HepG2 (cell line): ENCODE results near the gene TTC39C. TPM values are rescaled to one million over a fixed set of nuclear protein-coding genes. Genes with fewer than 3 reads are reported as not detected.
A peak's percentile ranks its signal among the peaks of the same experiment; 100 is the strongest.

ENCODE experiments used
- ATAC-seq: fragments of 200-7000 bp; cut with Tn5 transposase; 3 replicates; pipeline ENCODE4 v1.9.1; 2020; ENCODE audit warnings: mild to moderate bottlenecking, moderate library complexity
- Bru-seq: library from RNA; stranded (reverse); fragments of 400-500 nt; gene quantifications from one replicate; lab custom pipeline; 2021; lab: Mats Ljungman, UMichigan
- BruChase-seq, 2 experiments: library from RNA; stranded (reverse); fragments of 400-500 nt; gene quantifications; one replicate each; lab custom pipeline; 2021; lab: Mats Ljungman, UMichigan
- BruUV-seq: library from RNA; stranded (reverse); fragments of 400-500 nt; replicated peaks from 2 replicates; lab custom pipeline; 2021; lab: Mats Ljungman, UMichigan
- CTCF ChIA-PET: fragments of 300-600 bp; formaldehyde crosslinking; extraction: SDS; loops from one replicate; lab custom pipeline; 2021; ENCODE audit warnings: low total read pairs, inconsistent platforms, low intra/inter-chr PET ratio; lab: Yijun Ruan, JAX
- POLR2A ChIA-PET: fragments of 350-600 bp; sonication (Branson Sonifier 250); formaldehyde crosslinking; loops from one replicate; lab custom pipeline; 2020; ENCODE audit warnings: antibody characterized with exemption, inconsistent platforms; lab: Yijun Ruan, JAX
- DNase-seq: peaks from one replicate; pipeline ENCODE4 v3.0.0-alpha.2; 2015; ENCODE audit warnings: low spot score
- FAIRE-seq: peaks from 3 replicates; lab custom pipeline; 2011; peaks lifted over from hg19 to GRCh38; lab: Jason Lieb, UNC
- H2AFZ ChIP-seq: one replicate; pipeline ENCODE4 v1.6.1; 2011; ENCODE audit warnings: low read length, inconsistent platforms
- H3K27ac ChIP-seq: fragments of 300-600 bp; 3 replicates; pipeline ENCODE4 v1.8.0; 2011; ENCODE audit warnings: mixed run types, mild to moderate bottlenecking, mixed read lengths, low read length, inconsistent platforms; ENCODE audit not compliant: insufficient read depth; ENCODE audit errors: extremely low read length
- H3K27me3 ChIP-seq, 2 experiments: fragments of 200-600 bp in 1 of 2; 2 replicates in 1 of 2; 3 replicates in 1 of 2; pipeline versions ENCODE4 v1.6.0 to v1.8.0; 2011; ENCODE audit warnings: low read length in 2 of 2, mild to moderate bottlenecking in 2 of 2, moderate library complexity in 2 of 2, inconsistent platforms in 1 of 2; ENCODE audit not compliant: insufficient read depth in 2 of 2, control insufficient read depth in 1 of 2
- H3K36me3 ChIP-seq, 2 experiments: fragments of 200-600 bp in 1 of 2; replicated peaks in 1 of 2; 2 replicates in 1 of 2; 3 replicates in 1 of 2; pipeline versions ENCODE4 v1.5.1 to v1.8.0; 2011; ENCODE audit warnings: low read length in 2 of 2, inconsistent platforms in 1 of 2; ENCODE audit not compliant: insufficient read depth in 2 of 2, control insufficient read depth in 1 of 2
- H3K4me1 ChIP-seq: 2 replicates; pipeline ENCODE4 v1.5.1; 2012; ENCODE audit warnings: low read length, inconsistent platforms; ENCODE audit not compliant: insufficient read depth
- H3K4me2 ChIP-seq: 2 replicates; pipeline ENCODE4 v1.6.0; 2011; ENCODE audit warnings: low read depth, low read length, inconsistent platforms
- H3K4me3 ChIP-seq, 3 experiments: fragments of 200-600 bp in 1 of 3; sonication (generic), shearing (Covaris generic) in 1 of 3; replicated peaks in 1 of 3; 2 replicates each; pipeline ENCODE4 v1.5.1; 2011 to 2016; ENCODE audit warnings: low read length in 3 of 3, inconsistent platforms in 2 of 3, low read depth in 2 of 3, mild to moderate bottlenecking in 2 of 3, control low read depth in 1 of 3, mixed read lengths in 1 of 3; ENCODE audit not compliant: insufficient read depth in 1 of 3
- H3K79me2 ChIP-seq: one replicate; pipeline ENCODE4 v1.6.1; 2011; ENCODE audit warnings: low read length, inconsistent platforms; ENCODE audit not compliant: insufficient read depth
- H3K9ac ChIP-seq: 2 replicates; pipeline ENCODE4 v1.6.0; 2011; ENCODE audit warnings: mild to moderate bottlenecking, low read depth, low read length, inconsistent platforms; ENCODE audit not compliant: insufficient read depth
- H3K9me3 ChIP-seq: 2 replicates; pipeline ENCODE4 v1.5.1; 2012; ENCODE audit warnings: mild to moderate bottlenecking, low read length
- H4K20me1 ChIP-seq: 2 replicates; pipeline ENCODE4 v1.6.0; 2011; ENCODE audit warnings: inconsistent platforms, mild to moderate bottlenecking, low read length, moderate library complexity; ENCODE audit not compliant: insufficient read depth
- ARNTL ChIP-seq: sonication (generic); formaldehyde crosslinking; IDR thresholded peaks from 2 replicates; pipeline ENCODE4 v1.4.0; 2020; ENCODE audit warnings: mild to moderate bottlenecking, missing genetic modification reagents
- HNRNPLL ChIP-seq: fragments of 200-400 bp; formaldehyde crosslinking; IDR thresholded peaks from 2 replicates; pipeline ENCODE4 v1.6.1; 2017; ENCODE audit warnings: mild to moderate bottlenecking, low read depth, low read length; ENCODE audit not compliant: poor library complexity, severe bottlenecking
- HOXD1 ChIP-seq: sonication (generic); formaldehyde crosslinking; IDR thresholded peaks from 2 replicates; pipeline ENCODE4 v1.5.0; 2020; ENCODE audit warnings: missing genetic modification reagents
- KLF6 ChIP-seq: IDR thresholded peaks from 2 replicates; pipeline ENCODE4 v1.8.0; 2016; ENCODE audit warnings: missing biosample characterization, missing genetic modification reagents
- MEIS1 ChIP-seq: sonication (generic); formaldehyde crosslinking; IDR thresholded peaks from 2 replicates; pipeline ENCODE4 v1.9.0; 2021; ENCODE audit warnings: mild to moderate bottlenecking, missing genetic modification reagents, moderate library complexity, borderline replicate concordance
- PCBP2 ChIP-seq: fragments of 200-400 bp; formaldehyde crosslinking; optimal IDR thresholded peaks from 2 replicates; pipeline ENCODE3; 2018; ENCODE audit warnings: low read length, low read depth; ENCODE audit not compliant: poor library complexity, severe bottlenecking
- SNRNP70 ChIP-seq: fragments of 200-400 bp; formaldehyde crosslinking; IDR thresholded peaks from 2 replicates; pipeline ENCODE4 v1.6.1; 2017; ENCODE audit warnings: mild to moderate bottlenecking, low read depth, low read length, moderate library complexity
- ZFYVE20 ChIP-seq: sonication (generic); formaldehyde crosslinking; IDR thresholded peaks from 2 replicates; pipeline ENCODE4 v1.8.0; 2023; ENCODE audit warnings: low read depth, mild to moderate bottlenecking, moderate library complexity, missing genetic modification reagents, borderline replicate concordance
- ZNF274 ChIP-seq: sonication (generic); formaldehyde crosslinking; IDR thresholded peaks from 2 replicates; pipeline ENCODE4 v1.5.1; 2020; ENCODE audit warnings: mild to moderate bottlenecking, missing genetic modification reagents
- ZNF382 ChIP-seq: sonication (generic); formaldehyde crosslinking; IDR thresholded peaks from 2 replicates; pipeline ENCODE4 v1.5.0; 2020; ENCODE audit warnings: missing genetic modification reagents, mild to moderate bottlenecking, borderline replicate concordance
- ZNF567 ChIP-seq: sonication (generic); formaldehyde crosslinking; IDR thresholded peaks from 2 replicates; pipeline ENCODE4 v1.8.1; 2023; ENCODE audit warnings: mild to moderate bottlenecking, missing genetic modification reagents, borderline replicate concordance
- WGBS: methylation state at CpG from one replicate; pipeline ENCODE4 v1.1.6; 2017; ENCODE audit warnings: low lambda C conversion rate; 5-methylcytosine and 5-hydroxymethylcytosine counted together
- in situ Hi-C: cut with HindIII; loops from 2 replicates; pipeline ENCODE4 v1.10.0; 2017; ENCODE audit warnings: low pct_unique_long_range_greater_than_20kb; ENCODE audit not compliant: extremely low pct_ligation_motif_present
- intact Hi-C: fragments of 100-400 bp; cut with micrococcal nuclease; formaldehyde crosslinking; loops from one replicate; pipeline ENCODE4 v1.10.0; 2022; ENCODE audit not compliant: unreplicated experiment
- long read RNA-seq, 2 experiments: library from RNA in 1 of 2; library from polyadenylated mRNA in 1 of 2; stranded (forward) in 1 of 2; unstranded in 1 of 2; transcript quantifications; one replicate each; pipeline ENCODE4 v2.0.0, GENCODE V29; 2019 to 2022
- polyA minus RNA-seq, 3 experiments: library from RNA; depleted of rRNA, polyadenylated mRNA; stranded (reverse); fragments of >200 nt; gene quantifications; 2 replicates each; pipeline ENCODE4 v1.2.3, GENCODE V29; 2011; ENCODE audit warnings: low replicate concordance in 1 of 3
- polyA plus RNA-seq, 8 experiments: library from polyadenylated mRNA; depleted of rRNA in 3 of 8; stranded (reverse) in 7 of 8; unstranded in 1 of 8; fragments of >200 nt; fragmentation: Illumina TruSeq in 4 of 8; extraction: Trizol in 4 of 8; gene quantifications; 2 replicates each; pipeline versions ENCODE4 v1.2.1 to v1.2.3, GENCODE V29; 2011 to 2016; ENCODE audit warnings: low read depth in 4 of 8, missing spikeins in 1 of 8, mixed read lengths in 1 of 8; ENCODE audit not compliant: insufficient read depth in 1 of 8
- total RNA-seq, 5 experiments: library from RNA; depleted of rRNA; stranded (reverse); fragments of >200 nt; fragmentation: Illumina TruSeq; extraction: Trizol; gene quantifications; 2 replicates each; pipeline ENCODE4 v1.2.3, GENCODE V29; 2016; ENCODE audit warnings: low read depth in 1 of 5
- TF ChIP-seq, protein P1 (sequence below): sonication (generic); formaldehyde crosslinking; IDR thresholded peaks from 2 replicates; pipeline ENCODE4 v1.5.0; 2020; ENCODE audit warnings: missing genetic modification reagents
- TF ChIP-seq, protein P2 (sequence below): IDR thresholded peaks from 2 replicates; pipeline ENCODE4 v1.6.1; 2016; ENCODE audit warnings: mild to moderate bottlenecking, missing biosample characterization, missing genetic modification reagents
- TF ChIP-seq, protein P3 (sequence below): sonication (generic); formaldehyde crosslinking; IDR thresholded peaks from 2 replicates; pipeline ENCODE4 v1.5.0; 2020; ENCODE audit warnings: missing genetic modification reagents, mild to moderate bottlenecking, borderline replicate concordance

TTC39C gene
- 25.9 and 28.1 TPM in 2 replicates for total RNA-seq (2016; rRNA removed; fragmentation: Illumina TruSeq; extraction: Trizol)
- total RNA-seq (2016; cell fraction: cytosol; rRNA removed; fragmentation: Illumina TruSeq; extraction: Trizol; ENCODE audit: low read depth) = 52.8 and 57.1 TPM in 2 replicates
- total RNA-seq (2016; cell fraction: insoluble cytoplasmic fraction; rRNA removed; fragmentation: Illumina TruSeq; extraction: Trizol) = 23.2 and 24.1 TPM in 2 replicates
- total RNA-seq (2016; cell fraction: membrane; rRNA removed; fragmentation: Illumina TruSeq; extraction: Trizol) = 53.3 and 53.4 TPM in 2 replicates
- total RNA-seq (2016; cell fraction: nucleus; rRNA removed; fragmentation: Illumina TruSeq; extraction: Trizol) = 21.2 and 27.7 TPM in 2 replicates
- polyA plus RNA-seq (2011; rRNA removed) = 14.9 and 19.1 TPM in 2 replicates
- polyA plus RNA-seq (2011; cell fraction: cytosol; rRNA removed) = 8.9 and 10.8 TPM in 2 replicates
- polyA plus RNA-seq (2011; cell fraction: nucleus; rRNA removed) = 17.1 and 18.8 TPM in 2 replicates
- 9.2 and 12.3 TPM in 2 replicates for polyA plus RNA-seq (2012)
- polyA plus RNA-seq (2016; cell fraction: cytosol; fragmentation: Illumina TruSeq; extraction: Trizol; ENCODE audit: low read depth) = 50.0 and 57.9 TPM in 2 replicates
- 23.4 and 24.5 TPM in 2 replicates for polyA plus RNA-seq (2016; cell fraction: insoluble cytoplasmic fraction; fragmentation: Illumina TruSeq; extraction: Trizol; ENCODE audit: low read depth)
- polyA plus RNA-seq (2016; cell fraction: membrane; fragmentation: Illumina TruSeq; extraction: Trizol; ENCODE audit: low read depth) = 47.4 and 56.0 TPM in 2 replicates
- 25.5 and 26.3 TPM in 2 replicates for polyA plus RNA-seq (2016; cell fraction: nucleus; fragmentation: Illumina TruSeq; extraction: Trizol; ENCODE audit: insufficient read depth, low read depth)
- 10.1 and 38.1 TPM in 2 replicates for polyA minus RNA-seq (2011; rRNA and poly(A)+ RNA removed; ENCODE audit: low replicate concordance)
- polyA minus RNA-seq (2011; cell fraction: cytosol; rRNA and poly(A)+ RNA removed) = 14.6 and 16.9 TPM in 2 replicates
- polyA minus RNA-seq (2011; cell fraction: nucleus; rRNA and poly(A)+ RNA removed) = 31.3 and 32.3 TPM in 2 replicates
- percentile 54 among the genes with signal in this experiment for Bru-seq, nascent RNA
- percentile 55 among the genes with signal in this experiment for BruChase-seq, experiment 1, labeled RNA remaining after a 6-hour chase
- BruChase-seq, experiment 2, labeled RNA remaining after a 2-hour chase = percentile 55 among the genes with signal in this experiment
- long read RNA-seq, experiment 1, full-length matches to known transcripts = 35 of 58 reads
- long read RNA-seq, experiment 1, partial matches to known transcripts = 3 of 58 reads
- long read RNA-seq, experiment 1, other reads (novel, unspliced or antisense) = 20 of 58 reads
- long read RNA-seq, experiment 2, full-length matches to known transcripts = 12 of 23 reads
- long read RNA-seq, experiment 2, partial matches to known transcripts = 3 of 23 reads
- long read RNA-seq, experiment 2, other reads (novel, unspliced or antisense) = 8 of 23 reads

DNA sequence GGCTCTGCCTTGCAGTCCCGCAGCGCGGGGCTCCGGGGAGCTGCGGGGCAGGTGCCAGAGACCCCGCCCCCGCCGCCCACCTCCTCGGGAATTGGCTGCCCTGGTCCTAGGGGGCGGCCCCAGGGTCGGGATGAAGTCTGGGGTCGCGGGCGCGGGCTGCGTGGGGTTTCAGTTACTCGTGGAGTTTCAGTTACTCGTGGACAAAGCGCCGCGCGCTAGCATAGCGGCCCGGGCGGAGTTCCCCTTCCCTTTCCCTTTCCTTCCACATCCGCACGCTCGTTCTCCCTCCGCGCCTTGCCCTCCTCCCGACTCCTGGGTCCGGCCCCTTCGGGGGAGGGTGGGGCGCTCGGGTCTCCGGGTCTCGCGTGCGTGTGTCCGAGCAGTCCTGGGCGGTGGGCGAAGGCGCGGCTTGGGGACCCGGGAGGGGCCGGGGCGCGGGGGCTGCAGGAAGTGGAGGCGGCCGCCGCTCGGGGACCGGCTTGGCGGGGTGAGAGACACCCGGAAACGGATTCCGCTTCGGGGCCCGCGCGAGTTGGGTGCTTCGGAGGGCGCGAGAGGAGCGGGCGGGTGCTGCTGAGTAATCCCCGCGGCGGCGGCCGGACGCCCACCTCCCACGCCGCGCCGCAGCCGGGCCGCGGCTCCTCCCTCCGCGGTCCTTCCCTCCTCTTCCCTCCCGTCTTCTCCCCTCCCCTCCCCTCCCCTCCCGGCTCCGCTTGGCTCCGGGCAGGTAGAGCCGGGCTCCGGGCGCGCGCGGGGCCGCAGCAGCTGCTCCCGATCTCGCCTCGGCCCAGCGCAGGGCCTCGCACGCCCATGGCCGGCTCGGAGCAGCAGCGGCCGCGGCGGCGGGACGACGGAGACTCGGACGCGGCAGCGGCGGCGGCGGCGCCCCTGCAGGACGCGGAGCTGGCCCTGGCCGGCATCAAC is at the start of gene TTC39C:
Gene TTC39C (plus strand): TSS at position 693 of the 924 bp plus-strand sequence. CDS start 118 bp downstream, at position 811.
- Histone ChIP-seq H3K4me2 (peak within 1 kb of the TSS; percentile 85), H3K4me1 (peaks cover 23% of the 10 kb centered on the region), H3K79me2 (peaks cover 7% of the 10 kb centered on the region), H3K27ac (peak within 1 kb of the TSS; percentile 19), H4K20me1 (no peaks in the 10 kb centered on the region), H3K27me3 (peaks cover 0 to 35% of the 10 kb centered on the region in 2 experiments; a peak in 3 of 5 replicates), H3K9ac (peak within 1 kb of the TSS; percentile 55), H3K9me3 (no peaks in the 10 kb centered on the region), H2AFZ (peak within 1 kb of the TSS; percentile 77), H3K36me3 (no peaks in the 10 kb centered on the region), H3K4me3 (peak within 1 kb of the TSS; percentile 52 to 79 (median 77))
- under 1% methylated on average over 41 of the region's 118 CpGs for WGBS
- FAIRE-seq (no peak), DNase-seq (no peak), ATAC-seq (peak; percentile 77)
- CTCF ChIA-PET = no interaction called here
- no TSS peak for BruUV-seq
- intact Hi-C loops (loop anchor here (1.0 kb wide), 1 partner anchor 37 kb away; no protein-coding TSS in a partner anchor), in situ Hi-C loops (no loop called here)
- POLR2A ChIA-PET = interaction anchor here (1.4 to 2.5 kb wide), 2 partner anchors 98 to 101 kb away, joined by 4 to 10 read pairs; no protein-coding TSS in a partner anchor
- TF ChIP-seq, protein P1, sequence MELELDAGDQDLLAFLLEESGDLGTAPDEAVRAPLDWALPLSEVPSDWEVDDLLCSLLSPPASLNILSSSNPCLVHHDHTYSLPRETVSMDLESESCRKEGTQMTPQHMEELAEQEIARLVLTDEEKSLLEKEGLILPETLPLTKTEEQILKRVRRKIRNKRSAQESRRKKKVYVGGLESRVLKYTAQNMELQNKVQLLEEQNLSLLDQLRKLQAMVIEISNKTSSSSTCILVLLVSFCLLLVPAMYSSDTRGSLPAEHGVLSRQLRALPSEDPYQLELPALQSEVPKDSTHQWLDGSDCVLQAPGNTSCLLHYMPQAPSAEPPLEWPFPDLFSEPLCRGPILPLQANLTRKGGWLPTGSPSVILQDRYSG (CRISPR knock-in tag) = no peak
- no peak for TF ChIP-seq KLF6 (CRISPR knock-in tag)
- TF ChIP-seq, protein P2, sequence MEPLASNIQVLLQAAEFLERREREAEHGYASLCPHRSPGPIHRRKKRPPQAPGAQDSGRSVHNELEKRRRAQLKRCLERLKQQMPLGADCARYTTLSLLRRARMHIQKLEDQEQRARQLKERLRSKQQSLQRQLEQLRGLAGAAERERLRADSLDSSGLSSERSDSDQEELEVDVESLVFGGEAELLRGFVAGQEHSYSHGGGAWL (CRISPR knock-in tag) = peak; percentile 45; the same call in 1 of the 2 replicates
- TF ChIP-seq SNRNP70 = no peak
- TF ChIP-seq HOXD1 (CRISPR knock-in tag) = no peak
- TF ChIP-seq ZNF382 (CRISPR knock-in tag) = no peak
- TF ChIP-seq, protein P3, sequence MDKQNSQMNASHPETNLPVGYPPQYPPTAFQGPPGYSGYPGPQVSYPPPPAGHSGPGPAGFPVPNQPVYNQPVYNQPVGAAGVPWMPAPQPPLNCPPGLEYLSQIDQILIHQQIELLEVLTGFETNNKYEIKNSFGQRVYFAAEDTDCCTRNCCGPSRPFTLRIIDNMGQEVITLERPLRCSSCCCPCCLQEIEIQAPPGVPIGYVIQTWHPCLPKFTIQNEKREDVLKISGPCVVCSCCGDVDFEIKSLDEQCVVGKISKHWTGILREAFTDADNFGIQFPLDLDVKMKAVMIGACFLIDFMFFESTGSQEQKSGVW (CRISPR knock-in tag) = no peak
- no peak for TF ChIP-seq ZNF567 (CRISPR knock-in tag)
- peak; percentile 35; the same call in 1 of the 2 replicates for TF ChIP-seq ZNF274
- TF ChIP-seq HNRNPLL = peak; percentile 59
- no peak for TF ChIP-seq ARNTL (CRISPR knock-in tag)
- no peak for TF ChIP-seq PCBP2
- TF ChIP-seq MEIS1 = 0 out of 2 replicates have a peak, but pooled peaks have one; percentile 3
- no peak for TF ChIP-seq ZFYVE20 (CRISPR knock-in tag)
